H1 (cell line): ENCODE measurements around the gene CEP350. TPM values are rescaled to one million over a fixed set of nuclear protein-coding genes. Genes with fewer than 3 reads are reported as not detected.

Source experiments
- CTCF ChIA-PET: fragments of 300-600 bp; sonication (Branson Sonifier 250); formaldehyde crosslinking; loops from one replicate; lab custom pipeline; 2021; ENCODE audit not compliant: partially characterized antibody; lab: Charles Lee
- POLR2A ChIA-PET: fragments of 300-600 bp; sonication (Branson Sonifier 250); formaldehyde crosslinking; loops from one replicate; lab custom pipeline; 2021; ENCODE audit warnings: inconsistent platforms; ENCODE audit not compliant: partially characterized antibody; lab: Charles Lee
- DNase-seq, 2 experiments: peaks; one replicate each; pipeline versions ENCODE4 v3.0.0 to v3.0.0-alpha.2; 2010 to 2022; ENCODE audit warnings: low spot score in 2 of 2, low read depth in 1 of 2, mixed read lengths in 1 of 2
- FAIRE-seq: peaks from 2 replicates; lab custom pipeline; 2011; peaks lifted over from hg19 to GRCh38; lab: Jason Lieb, UNC
- H2AFZ ChIP-seq: 2 replicates; pipeline ENCODE4 v1.8.1; 2012; ENCODE audit warnings: low read length, inconsistent platforms
- H2AK5ac ChIP-seq: 2 replicates; pipeline ENCODE4 v1.6.1; 2013; ENCODE audit warnings: low read depth, low read length
- H2BK120ac ChIP-seq: replicated peaks from 2 replicates; pipeline ENCODE3; 2013; ENCODE audit warnings: low read depth, low read length, inconsistent platforms
- H2BK12ac ChIP-seq: 2 replicates; pipeline ENCODE4 v1.6.1; 2013; ENCODE audit warnings: low read depth, low read length
- H2BK15ac ChIP-seq: 2 replicates; pipeline ENCODE4 v1.6.1; 2013; ENCODE audit warnings: low read length
- H2BK20ac ChIP-seq: 2 replicates; pipeline ENCODE4 v1.6.1; 2013; ENCODE audit warnings: low read length
- H2BK5ac ChIP-seq: 2 replicates; pipeline ENCODE4 v1.6.1; 2013; ENCODE audit warnings: low read depth, low read length
- H3K14ac ChIP-seq: 2 replicates; pipeline ENCODE4 v1.6.1; 2013; ENCODE audit warnings: inconsistent platforms; ENCODE audit not compliant: insufficient read length
- H3K18ac ChIP-seq: 2 replicates; pipeline ENCODE4 v1.6.1; 2013; ENCODE audit warnings: low read length; ENCODE audit errors: extremely low read depth
- H3K23ac ChIP-seq: 2 replicates; pipeline ENCODE4 v1.6.1; 2013; ENCODE audit warnings: inconsistent platforms; ENCODE audit not compliant: insufficient read length
- H3K23me2 ChIP-seq: 2 replicates; pipeline ENCODE4 v1.6.1; 2013; ENCODE audit warnings: low read depth, low read length
- H3K27ac ChIP-seq: 2 replicates; pipeline ENCODE4 v1.6.1; 2011; ENCODE audit warnings: low read depth, low read length, inconsistent platforms
- H3K27me3 ChIP-seq, 4 experiments: replicated peaks in 1 of 4; 1 replicate in 1 of 4; 2 replicates in 3 of 4; pipeline versions ENCODE4 v1.6.1 to v1.8.1; 2011 to 2013; ENCODE audit warnings: low read length in 3 of 4, mild to moderate bottlenecking in 3 of 4, inconsistent platforms in 2 of 4, mixed read lengths in 2 of 4, moderate library complexity in 1 of 4; ENCODE audit not compliant: control insufficient read depth in 3 of 4, insufficient read depth in 3 of 4; ENCODE audit errors: extremely low read depth in 1 of 4
- H3K36me3 ChIP-seq, 4 experiments: 2 replicates each; pipeline versions ENCODE4 v1.6.1 to v1.8.1; 2011 to 2013; ENCODE audit warnings: mild to moderate bottlenecking in 4 of 4, low read length in 3 of 4, moderate library complexity in 2 of 4, control low read depth in 1 of 4, inconsistent platforms in 1 of 4; ENCODE audit not compliant: insufficient read depth in 4 of 4, control insufficient read depth in 2 of 4
- H3K4ac ChIP-seq: replicated peaks from 2 replicates; pipeline ENCODE3; 2013; ENCODE audit warnings: low read length, low read depth, mixed read lengths, inconsistent platforms; ENCODE audit not compliant: insufficient read length
- H3K4me1 ChIP-seq, 4 experiments: replicated peaks in 1 of 4; 1 replicate in 1 of 4; 2 replicates in 3 of 4; pipeline versions ENCODE4 v1.6.1 to v1.8.1; 2011 to 2013; ENCODE audit warnings: low read length in 3 of 4, inconsistent platforms in 2 of 4, mixed read lengths in 1 of 4; ENCODE audit not compliant: insufficient read depth in 4 of 4, control insufficient read depth in 3 of 4
- H3K4me2 ChIP-seq, 2 experiments: 2 replicates each; pipeline versions ENCODE4 v1.6.1 to v1.8.1; 2011 to 2013; ENCODE audit warnings: low read depth in 2 of 2, low read length in 2 of 2, control low read depth in 1 of 2, inconsistent platforms in 1 of 2, mild to moderate bottlenecking in 1 of 2; ENCODE audit not compliant: insufficient read depth in 1 of 2
- H3K4me3 ChIP-seq, 4 experiments: fragments of 200-600, 300-600 bp in 1 of 4; sonication (generic), shearing (Covaris generic), sonication (Bioruptor Twin) in 1 of 4; 2 replicates each; pipeline versions ENCODE4 v1.5.1 to v1.8.1; 2011 to 2016; ENCODE audit warnings: low read length in 4 of 4, low read depth in 3 of 4, control low read depth in 2 of 4, inconsistent platforms in 2 of 4, mild to moderate bottlenecking in 2 of 4, mixed read lengths in 1 of 4, moderate library complexity in 1 of 4; ENCODE audit not compliant: insufficient read depth in 2 of 4; ENCODE audit errors: extremely low read depth in 1 of 4
- H3K56ac ChIP-seq: replicated peaks from 2 replicates; pipeline ENCODE3; 2013; ENCODE audit warnings: low read depth, mild to moderate bottlenecking, mixed read lengths, low read length, inconsistent platforms; ENCODE audit not compliant: insufficient read length
- H3K79me1 ChIP-seq: 2 replicates; pipeline ENCODE4 v1.6.1; 2013; ENCODE audit warnings: low read depth, low read length, control low read depth
- H3K79me2 ChIP-seq, 2 experiments: 2 replicates each; pipeline versions ENCODE4 v1.6.1 to v1.8.1; 2012 to 2013; ENCODE audit warnings: low read length in 2 of 2, mild to moderate bottlenecking in 2 of 2, inconsistent platforms in 1 of 2; ENCODE audit not compliant: insufficient read depth in 2 of 2, control insufficient read depth in 1 of 2
- H3K9ac ChIP-seq, 4 experiments: replicated peaks in 1 of 4; 1 replicate in 1 of 4; 2 replicates in 3 of 4; pipeline versions ENCODE4 v1.6.1 to v1.8.1; 2011 to 2013; ENCODE audit warnings: low read depth in 3 of 4, low read length in 3 of 4, control low read depth in 2 of 4, mild to moderate bottlenecking in 2 of 4, moderate library complexity in 2 of 4, inconsistent platforms in 1 of 4; ENCODE audit errors: extremely low read depth in 1 of 4
- H3K9me3 ChIP-seq, 2 experiments: 2 replicates each; pipeline versions ENCODE4 v1.6.1 to v1.8.1; 2012 to 2013; ENCODE audit warnings: mild to moderate bottlenecking in 2 of 2, moderate library complexity in 2 of 2, control low read depth in 1 of 2, inconsistent platforms in 1 of 2, low read depth in 1 of 2, low read length in 1 of 2, mixed read lengths in 1 of 2; ENCODE audit not compliant: insufficient read depth in 2 of 2
- H4K20me1 ChIP-seq, 2 experiments: replicated peaks in 1 of 2; 2 replicates each; pipeline versions ENCODE3 to v1.8.1; 2011 to 2013; ENCODE audit warnings: inconsistent platforms in 2 of 2, low read length in 2 of 2, mild to moderate bottlenecking in 1 of 2; ENCODE audit not compliant: insufficient read depth in 2 of 2, control insufficient read depth in 1 of 2
- H4K5ac ChIP-seq: 2 replicates; pipeline ENCODE4 v1.6.1; 2013; ENCODE audit warnings: low read length, low read depth, mixed read lengths, inconsistent platforms; ENCODE audit not compliant: insufficient read length
- H4K8ac ChIP-seq: 2 replicates; pipeline ENCODE4 v1.8.0; 2013; ENCODE audit warnings: mild to moderate bottlenecking, moderate library complexity, low read length, inconsistent platforms; ENCODE audit not compliant: insufficient read depth; ENCODE audit errors: extremely low read depth
- H4K91ac ChIP-seq: replicated peaks from 2 replicates; pipeline ENCODE3; 2013; ENCODE audit warnings: low read length, mixed read lengths, inconsistent platforms; ENCODE audit not compliant: insufficient read length
- ATF2 ChIP-seq: IDR thresholded peaks from 2 replicates; pipeline ENCODE4 v1.6.1; 2012; ENCODE audit warnings: low read length, inconsistent platforms
- BACH1 ChIP-seq: IDR thresholded peaks from 2 replicates; pipeline ENCODE4 v1.6.1; 2012; ENCODE audit warnings: low read length, improper control_type of control experiment
- CREB1 ChIP-seq: IDR thresholded peaks from 2 replicates; pipeline ENCODE4 v1.6.1; 2012; ENCODE audit warnings: inconsistent platforms
- FOSL1 ChIP-seq: IDR thresholded peaks from 2 replicates; pipeline ENCODE4 v1.6.1; 2011; ENCODE audit warnings: mild to moderate bottlenecking, low read depth, low read length, moderate library complexity; ENCODE audit not compliant: insufficient read depth
- JUND ChIP-seq: IDR thresholded peaks from 2 replicates; pipeline ENCODE4 v1.6.1; 2011; ENCODE audit warnings: mild to moderate bottlenecking, improper control_type of control experiment, low read length
- MAFK ChIP-seq: IDR thresholded peaks from 2 replicates; pipeline ENCODE4 v1.6.1; 2012; ENCODE audit warnings: low read depth, mild to moderate bottlenecking, improper control_type of control experiment, low read length
- MAX ChIP-seq: IDR thresholded peaks from 2 replicates; pipeline ENCODE4 v1.6.1; 2012; ENCODE audit warnings: inconsistent platforms
- POLR2A ChIP-seq, 2 experiments: IDR thresholded peaks; 1 replicate in 1 of 2; 2 replicates in 1 of 2; pipeline ENCODE4 v1.6.1; 2011; ENCODE audit warnings: low read depth in 2 of 2, low read length in 2 of 2, mild to moderate bottlenecking in 2 of 2; ENCODE audit errors: control extremely low read depth in 1 of 2
- RFX5 ChIP-seq: IDR thresholded peaks from 2 replicates; pipeline ENCODE4 v1.6.1; 2011; ENCODE audit warnings: low read depth, low read length, improper control_type of control experiment, borderline replicate concordance
- SP1 ChIP-seq: IDR thresholded peaks from 2 replicates; pipeline ENCODE4 v1.6.1; 2011; ENCODE audit warnings: low read depth, low read length
- TBP ChIP-seq: IDR thresholded peaks from 2 replicates; pipeline ENCODE4 v1.6.1; 2011; ENCODE audit warnings: low read depth, low read length, improper control_type of control experiment
- USF2 ChIP-seq: IDR thresholded peaks from 2 replicates; pipeline ENCODE4 v1.6.1; 2011; ENCODE audit warnings: low read length, improper control_type of control experiment
- YY1 ChIP-seq: IDR thresholded peaks from 2 replicates; pipeline ENCODE4 v1.6.1; 2011; ENCODE audit warnings: low read depth, mild to moderate bottlenecking, low read length
- WGBS, 2 experiments: shearing (Covaris generic) in 1 of 2; methylation state at CpG; one replicate each; pipeline versions ENCODE4 v1.1.6 to v1.1.7; 2013 to 2015; ENCODE audit warnings: low lambda C conversion rate in 2 of 2, mixed read lengths in 2 of 2, inconsistent platforms in 1 of 2, low coverage in 1 of 2, missing lambda C conversion rate in 1 of 2; ENCODE audit not compliant: insufficient replicate concordance in 2 of 2, insufficient coverage in 1 of 2, insufficient read length in 1 of 2; ENCODE audit errors: extremely low coverage in 1 of 2, missing lambda C conversion rate in 1 of 2; 5-methylcytosine and 5-hydroxymethylcytosine counted together
- polyA plus RNA-seq, 7 experiments: library from polyadenylated mRNA; depleted of rRNA in 3 of 7; stranded (reverse) in 5 of 7; unstranded in 2 of 7; fragments of >200 nt in 5 of 7; fragments of 200-250 nt in 2 of 7; gene quantifications; 1 replicate in 5 of 7; 2 replicates in 1 of 7; 4 replicates in 1 of 7; pipeline versions ENCODE4 v1.2.1 to v1.2.3, GENCODE V29; 2011 to 2013; ENCODE audit warnings: missing spikeins in 2 of 7, mixed read lengths in 2 of 7
- total RNA-seq: library from RNA; stranded (reverse); fragmentation: NEBNext Ultra II Directional; extraction: Animal tissue kit (Norgen Biotek cat#: 25700); gene quantifications from 2 replicates; pipeline ENCODE4 v1.2.1, GENCODE V29; 2021

The CEP350 gene
- total and polyA plus RNA-seq, 2 of the 8 experiments (the other 6 are each of a cell fraction or from before 2014, with no cell fraction given): 5.6 to 39.4 TPM

DNA sequence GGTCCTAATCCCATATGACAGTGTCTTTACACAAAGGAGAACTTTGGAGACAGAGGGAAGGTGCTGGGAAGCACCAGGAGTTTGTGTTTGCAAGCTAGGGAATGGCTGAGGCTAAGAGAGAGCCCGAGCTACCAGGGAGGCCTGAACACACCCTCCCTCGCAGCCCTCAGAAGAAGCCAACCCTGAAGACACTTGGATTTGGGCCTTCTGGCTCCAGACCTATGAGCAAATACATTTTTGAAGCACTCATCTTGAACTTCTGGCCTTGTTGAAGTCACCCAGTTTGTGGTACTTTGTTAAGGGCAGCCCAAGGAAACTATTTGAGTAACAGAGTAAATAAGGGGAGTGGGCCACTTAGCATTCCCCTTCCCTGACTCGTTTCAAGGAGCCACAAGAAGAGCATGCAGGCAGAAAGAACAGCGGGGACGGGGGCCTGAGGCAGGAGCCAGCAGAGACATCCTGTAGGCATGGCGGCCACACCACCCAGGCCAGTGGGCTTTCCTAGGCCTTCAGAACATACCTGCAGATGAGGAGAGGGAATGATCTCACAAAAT is 186.8 kb downstream of the CEP350 start:
- no peak overlapping the region for H2AFZ ChIP-seq
- H2BK20ac ChIP-seq: no peak overlapping the region
- no peak overlapping the region for H4K5ac ChIP-seq
- WGBS, 2 experiments: 85% methylated on average over 6 of the region's 6 CpGs; no CpG with 5 or more reads in 1 of the 2 experiments
- H2BK120ac ChIP-seq: no peak overlapping the region
- H3K9ac ChIP-seq: no peak overlapping the region
- H3K79me2 ChIP-seq: no peaks in the 10 kb centered on the region
- FAIRE-seq: no peak
- H2BK5ac ChIP-seq: no peak overlapping the region
- H3K23me2 ChIP-seq: no peaks in the 10 kb centered on the region
- H4K20me1 ChIP-seq: no peaks in the 10 kb centered on the region
- no peaks in the 10 kb centered on the region for H3K27me3 ChIP-seq
- no peaks in the 10 kb centered on the region for H3K36me3 ChIP-seq
- H2AK5ac ChIP-seq: no peak overlapping the region
- H3K79me1 ChIP-seq: no peaks in the 10 kb centered on the region
- H3K18ac ChIP-seq: no peak overlapping the region
- no peak overlapping the region for H3K14ac ChIP-seq
- no peak overlapping the region for H3K56ac ChIP-seq
- H4K8ac ChIP-seq: no peak overlapping the region
- CTCF ChIA-PET: interaction anchor here (0.7 to 1.2 kb wide), 2 partner anchors 8 to 13 kb away, joined by 3 to 4 read pairs; no protein-coding TSS in a partner anchor
- DNase-seq: no peak
- H3K4me1 ChIP-seq: no peaks in the 10 kb centered on the region
- H3K4me3 ChIP-seq: no peak overlapping the region
- H3K27ac ChIP-seq: no peak overlapping the region
- POLR2A ChIA-PET: no interaction called here
- H3K4me2 ChIP-seq: no peak overlapping the region
- no peaks in the 10 kb centered on the region for H3K9me3 ChIP-seq
- H3K23ac ChIP-seq: no peak overlapping the region
- H2BK15ac ChIP-seq: no peak overlapping the region
- H3K4ac ChIP-seq: no peak overlapping the region
- no peak overlapping the region for H4K91ac ChIP-seq
- H2BK12ac ChIP-seq: no peak overlapping the region
- TF ChIP-seq YY1 (no peak), POLR2A (IDR thresholded peaks at IDR 0.05; ENCODE audit: control extremely low read depth in 1 of 2, low read depth in 2 of 2, low read length in 2 of 2) (no peak), BACH1 (no peak), RFX5 (no peak), JUND (no peak), CREB1 (no peak), MAX (no peak), MAFK (no peak), SP1 (no peak), USF2 (no peak), ATF2 (no peak), FOSL1 (no peak), TBP (no peak)
